ENCODE measurements around the gene NXPH4.

Gene NXPH4

DNA sequence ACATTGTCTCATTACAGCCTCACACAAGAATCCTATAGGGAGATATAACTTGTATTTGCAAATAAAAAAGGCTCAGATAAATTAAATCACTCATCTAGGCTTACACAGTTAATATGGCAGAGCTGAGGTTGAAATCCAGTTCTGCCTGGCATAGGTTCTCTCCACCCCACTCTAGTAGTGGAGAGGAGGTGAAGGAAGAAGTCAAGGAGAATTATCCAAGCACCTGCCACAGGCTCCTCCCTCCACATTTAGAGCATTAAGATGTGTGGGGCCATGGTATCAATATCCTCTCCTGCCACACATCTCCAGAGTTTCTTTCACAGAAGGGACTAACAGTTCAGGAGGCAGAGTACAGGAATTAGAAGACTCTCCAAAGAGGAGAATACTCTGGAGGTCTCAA lies 56.9 kb downstream of the NXPH4 start:
- DNase-seq (ENCODE audit: low read depth): no peak
- no peak overlapping the region for H3K4me3 ChIP-seq (ENCODE audit: low read depth, low read length)
- TF ChIP-seq CTCF (IDR thresholded peaks at IDR 0.05; ENCODE audit: control insufficient read depth, extremely low read depth, insufficient read depth): no peak

Data from LNCaP clone FGC (cell line).